ENCODE measurements around the gene TTPAL.

- TF ChIP-seq CTCF (IDR thresholded peaks at IDR 0.05; ENCODE audit: insufficient read depth, low read length, poor library complexity, severe bottlenecking) (no peak), EZH2phosphoT487 (conservative IDR thresholded peaks at IDR 0.05; ENCODE audit: low read length) (no peak)
Observed at GRCh38 chr20:44509762-44510161, 34.1 kb downstream of the TTPAL start.

Measured in SU-DHL-6 (cell line).